Smooth muscle cell (in vitro differentiated cells): ENCODE data around the gene ADGRL3. TPM values are rescaled to one million over a fixed set of nuclear protein-coding genes. Genes with fewer than 3 reads are reported as not detected.

Experiments
- DNase-seq: peaks from one replicate; lab custom pipeline; 2025; ENCODE audit not compliant: unreplicated experiment; lab: John Stamatoyannopoulos, UW
- H2AFZ ChIP-seq: fragments of 200-600 bp; sonication (generic); 2 replicates; pipeline ENCODE4 v1.6.0; 2016; ENCODE audit warnings: antibody characterized with exemption, low read depth, mild to moderate bottlenecking
- H3F3A ChIP-seq: fragments of 200-600 bp; sonication (generic); 2 replicates; pipeline ENCODE4 v1.6.0; 2017; ENCODE audit warnings: antibody characterized with exemption, low read depth
- H3K27ac ChIP-seq: fragments of 200-600 bp; sonication (generic); 2 replicates; pipeline ENCODE4 v1.5.1; 2016; ENCODE audit warnings: low read depth, mild to moderate bottlenecking
- H3K27me3 ChIP-seq: fragments of 200-600 bp; sonication (generic); 2 replicates; pipeline ENCODE4 v1.6.1; 2016; ENCODE audit warnings: low read depth, mild to moderate bottlenecking
- H3K36me3 ChIP-seq: fragments of 200-600 bp; sonication (generic); 2 replicates; pipeline ENCODE4 v1.5.1; 2016; ENCODE audit warnings: low read depth
- H3K4me1 ChIP-seq: fragments of 200-600 bp; sonication (generic); 2 replicates; pipeline ENCODE4 v1.5.1; 2016; ENCODE audit warnings: low read depth
- H3K4me2 ChIP-seq: fragments of 200-600 bp; sonication (generic); 2 replicates; pipeline ENCODE4 v1.6.0; 2016; ENCODE audit warnings: mild to moderate bottlenecking
- H3K4me3 ChIP-seq: fragments of 200-600 bp; sonication (generic); 2 replicates; pipeline ENCODE4 v1.5.1; 2016; ENCODE audit warnings: mild to moderate bottlenecking
- H3K79me2 ChIP-seq: fragments of 200-600 bp; sonication (generic); 2 replicates; pipeline ENCODE4 v1.6.0; 2016; ENCODE audit warnings: low read depth, mild to moderate bottlenecking
- H3K9ac ChIP-seq: fragments of 200-600 bp; sonication (generic); 2 replicates; pipeline ENCODE4 v1.6.0; 2016; ENCODE audit warnings: low read depth
- H3K9me3 ChIP-seq: fragments of 200-600 bp; sonication (generic); replicated peaks from 2 replicates; pipeline ENCODE4 v1.5.1; 2016; ENCODE audit warnings: low read depth
- H4K20me1 ChIP-seq: fragments of 200-600 bp; sonication (generic); 2 replicates; pipeline ENCODE4 v1.6.0; 2016; ENCODE audit warnings: low read depth
- CTCF ChIP-seq: fragments of 200-600 bp; sonication (generic); IDR thresholded peaks from 2 replicates; pipeline ENCODE4 v1.5.1; 2017; ENCODE audit warnings: borderline replicate concordance, mild to moderate bottlenecking, antibody characterized with exemption; ENCODE audit not compliant: insufficient read depth, poor library complexity, severe bottlenecking
- WGBS: methylation state at CpG from one replicate; pipeline ENCODE4 v1.1.7; 2016; ENCODE audit warnings: low lambda C conversion rate; 5-methylcytosine and 5-hydroxymethylcytosine counted together
- polyA plus RNA-seq: library from polyadenylated mRNA; unstranded; fragments of >200 nt; fragmentation: Nextera tagmentation; extraction: Ambion mirVana; gene quantifications from 2 replicates; pipeline ENCODE4 v1.2.1, GENCODE V29; 2016
- total RNA-seq: library from RNA; depleted of rRNA; stranded (reverse); fragments of >200 nt; gene quantifications from 2 replicates; pipeline ENCODE4 v1.2.3, GENCODE V29; 2014

Gene ADGRL3
- total and polyA plus RNA-seq, 2 experiments from 2014 or later: 2.4 to 9.5 TPM

- no peaks in the 10 kb centered on the region for H4K20me1 ChIP-seq
These were observed 31.3 kb downstream of the ADGRL3 start for GRCh38 chr4:61231421-61231820.

GRCh38 chr4:61239250-61239649, 39.1 kb downstream of the ADGRL3 start:
- 68% methylated on average over 1 of the region's 1 CpG for WGBS
- H3K9me3 ChIP-seq: no peaks in the 10 kb centered on the region
- no peak overlapping the region for H3K9ac ChIP-seq
- no peak overlapping the region for H2AFZ ChIP-seq
- H3K79me2 ChIP-seq: no peaks in the 10 kb centered on the region
- no peaks in the 10 kb centered on the region for H3K4me1 ChIP-seq
- no peaks in the 10 kb centered on the region for H3K36me3 ChIP-seq
- no peaks in the 10 kb centered on the region for H4K20me1 ChIP-seq
- H3K4me2 ChIP-seq: no peak overlapping the region
- H3K4me3 ChIP-seq: no peak overlapping the region
- no peak for TF ChIP-seq CTCF
- no peaks in the 10 kb centered on the region for H3F3A ChIP-seq
- DNase-seq: no peak
- no peak overlapping the region for H3K27ac ChIP-seq
- no peaks in the 10 kb centered on the region for H3K27me3 ChIP-seq

More at GRCh38 chr4:61231421-61231820, 31.3 kb downstream of the ADGRL3 start:
- Histone ChIP-seq H3K4me1 (no peaks in the 10 kb centered on the region), H3K27ac (no peak overlapping the region), H3K4me2 (no peak overlapping the region), H3K27me3 (no peaks in the 10 kb centered on the region), H3K4me3 (no peak overlapping the region), H3K9me3 (no peaks in the 10 kb centered on the region), H2AFZ (no peak overlapping the region), H3K9ac (no peak overlapping the region), H3F3A (no peaks in the 10 kb centered on the region), H3K36me3 (no peaks in the 10 kb centered on the region), H3K79me2 (no peaks in the 10 kb centered on the region)
- 95% methylated on average over 7 of the region's 7 CpGs for WGBS
- no peak for DNase-seq
- TF ChIP-seq CTCF: no peak

GRCh38 chr4:61243962-61244361, 43.8 kb downstream of the ADGRL3 start:
- H3K9ac ChIP-seq: no peak overlapping the region
- TF ChIP-seq CTCF: no peak
- no peak overlapping the region for H2AFZ ChIP-seq
- DNase-seq: no peak
- no peaks in the 10 kb centered on the region for H3K9me3 ChIP-seq
- peaks cover 4% of the 10 kb centered on the region for H3K4me1 ChIP-seq
- WGBS: 58% methylated on average over 2 of the region's 2 CpGs
- no peak overlapping the region for H3K27ac ChIP-seq
- H3K4me3 ChIP-seq: no peak overlapping the region
- H3F3A ChIP-seq: no peaks in the 10 kb centered on the region
- no peaks in the 10 kb centered on the region for H3K79me2 ChIP-seq
- no peaks in the 10 kb centered on the region for H3K36me3 ChIP-seq
- no peak overlapping the region for H3K4me2 ChIP-seq
- no peaks in the 10 kb centered on the region for H4K20me1 ChIP-seq
- H3K27me3 ChIP-seq: no peaks in the 10 kb centered on the region

- H3K36me3 ChIP-seq: no peaks in the 10 kb centered on the region
- 69% methylated on average over 4 of the region's 4 CpGs for WGBS
- H3K27ac ChIP-seq: no peak overlapping the region
- H2AFZ ChIP-seq: no peak overlapping the region
- H3K27me3 ChIP-seq: no peaks in the 10 kb centered on the region
- H3K4me3 ChIP-seq: no peak overlapping the region
- H3K4me2 ChIP-seq: no peak overlapping the region
- H3K4me1 ChIP-seq: peaks cover 4% of the 10 kb centered on the region
- no peaks in the 10 kb centered on the region for H3K79me2 ChIP-seq
- no peaks in the 10 kb centered on the region for H4K20me1 ChIP-seq
- no peak overlapping the region for H3K9ac ChIP-seq
- TF ChIP-seq CTCF: no peak
- H3F3A ChIP-seq: no peaks in the 10 kb centered on the region
- H3K9me3 ChIP-seq: no peaks in the 10 kb centered on the region
- DNase-seq: no peak
These were observed 45.1 kb downstream of the ADGRL3 start for GRCh38 chr4:61245069-61245714.
